Measurements from ENCODE around the gene NEK8.
"Not testable (repeated sequence)": the region's sequence is repeated elsewhere in the genome, so short reads cannot be mapped to it uniquely, and the experiment has no call there.

NEK8 gene

DNA sequence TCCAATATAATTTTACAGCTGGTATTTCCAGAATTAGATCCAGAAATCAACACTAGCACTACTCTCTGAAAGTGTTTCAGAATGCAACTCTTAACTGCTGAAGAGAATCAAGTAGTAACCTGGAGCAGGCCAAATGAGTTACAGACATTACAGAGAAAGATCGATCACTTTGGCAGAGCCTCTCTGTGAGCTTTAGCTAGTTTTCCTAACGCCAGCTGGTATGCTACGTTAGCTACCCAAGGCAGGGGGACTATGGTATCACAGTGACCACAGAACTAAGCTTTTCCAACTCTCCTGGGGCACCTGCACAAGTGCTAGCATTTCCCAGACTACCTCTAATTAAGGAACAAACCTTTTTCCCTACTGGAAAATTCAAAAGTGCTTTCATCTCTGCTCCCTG, 45.6 kb downstream of the NEK8 start:
- H3K27ac ChIP-seq: no peak overlapping the region
- H3K36me3 ChIP-seq: peaks cover 9% of the 10 kb centered on the region
- no peak for TF ChIP-seq CTCF (IDR thresholded peaks at IDR 0.05; ENCODE audit: low read depth, low read length)
- no peaks in the 10 kb centered on the region for H3K27me3 ChIP-seq (ENCODE audit: insufficient read depth, low read depth, severe bottlenecking)
- H3K9me3 ChIP-seq (ENCODE audit: severe bottlenecking): no peaks in the 10 kb centered on the region
- DNase-seq: no peak
- H3K4me3 ChIP-seq (ENCODE audit: low read depth, low read length): no peak overlapping the region

GRCh38 chr17:28777178-28777577, 48.6 kb downstream of the NEK8 start:
- peaks cover 12% of the 10 kb centered on the region for H3K36me3 ChIP-seq

GRCh38 chr17:28779601-28780000, 51.0 kb downstream of the NEK8 start:
- not testable (repeated sequence) for H3K36me3 ChIP-seq; H3K4me3 ChIP-seq (ENCODE audit: low read depth, low read length)

More at GRCh38 chr17:28777178-28777577, 48.6 kb downstream of the NEK8 start:
- DNase-seq: no peak
- H3K27ac ChIP-seq: no peak overlapping the region
- no peak for TF ChIP-seq CTCF (IDR thresholded peaks at IDR 0.05; ENCODE audit: low read depth, low read length)
- H3K27me3 ChIP-seq (ENCODE audit: insufficient read depth, low read depth, severe bottlenecking): no peaks in the 10 kb centered on the region
- H3K9me3 ChIP-seq (ENCODE audit: severe bottlenecking): no peaks in the 10 kb centered on the region
- no peak overlapping the region for H3K4me3 ChIP-seq (ENCODE audit: low read depth, low read length)

GRCh38 chr17:28783161-28783560, 54.6 kb downstream of the NEK8 start:
- DNase-seq: no peak
- Histone ChIP-seq H3K36me3 (peaks cover 10% of the 10 kb centered on the region), H3K4me3 (ENCODE audit: low read depth, low read length) (no peak overlapping the region), H3K27me3 (ENCODE audit: insufficient read depth, low read depth, severe bottlenecking) (no peaks in the 10 kb centered on the region), H3K9me3 (ENCODE audit: severe bottlenecking) (no peaks in the 10 kb centered on the region), H3K27ac (no peak overlapping the region)
- TF ChIP-seq CTCF (IDR thresholded peaks at IDR 0.05; ENCODE audit: low read depth, low read length): no peak

More at GRCh38 chr17:28779601-28780000, 51.0 kb downstream of the NEK8 start:
- not testable (repeated sequence) for H3K9me3 ChIP-seq (ENCODE audit: severe bottlenecking); DNase-seq; H3K27me3 ChIP-seq (ENCODE audit: insufficient read depth, low read depth, severe bottlenecking); H3K27ac ChIP-seq

GRCh38 chr17:28788100-28788499, 59.5 kb downstream of the NEK8 start:
- no peak for DNase-seq
- no peak overlapping the region for H3K27ac ChIP-seq
- no peak for TF ChIP-seq CTCF (IDR thresholded peaks at IDR 0.05; ENCODE audit: low read depth, low read length)
- no peak overlapping the region for H3K4me3 ChIP-seq (ENCODE audit: low read depth, low read length)
- H3K36me3 ChIP-seq: peaks cover 4% of the 10 kb centered on the region
- H3K9me3 ChIP-seq (ENCODE audit: severe bottlenecking): no peaks in the 10 kb centered on the region
- no peaks in the 10 kb centered on the region for H3K27me3 ChIP-seq (ENCODE audit: insufficient read depth, low read depth, severe bottlenecking)

All from WERI-Rb-1 (cell line).